SK-N-SH treated with all-trans-retinoic acid at 6 μM for 48 hours (cell line): ENCODE data around the gene TNRC6B.

ENCODE experiments used
- CREB5 ChIP-seq: fragments of 250-450 bp; sonication (Bioruptor Pico); IDR thresholded peaks from 2 replicates; pipeline ENCODE4 v1.5.1; 2020; ENCODE audit warnings: low read depth, mild to moderate bottlenecking, moderate library complexity
- GLIS3 ChIP-seq: fragments of 250-450 bp; sonication (Bioruptor Pico); IDR thresholded peaks from 2 replicates; pipeline ENCODE4 v1.5.0; 2020; ENCODE audit warnings: mild to moderate bottlenecking, moderate library complexity
- OSR1 ChIP-seq: fragments of 250-450 bp; sonication (Bioruptor Pico); IDR thresholded peaks from 2 replicates; pipeline ENCODE4 v1.8.0; 2022; ENCODE audit warnings: moderate library complexity, mild to moderate bottlenecking, inconsistent platforms
- RARB ChIP-seq: fragments of 250-450 bp; sonication (Bioruptor Pico); IDR thresholded peaks from 2 replicates; pipeline ENCODE4 v1.8.0; 2021; ENCODE audit warnings: mild to moderate bottlenecking, moderate library complexity
- ZFP30 ChIP-seq: fragments of 450-650 bp; formaldehyde crosslinking; IDR thresholded peaks from 2 replicates; pipeline ENCODE4 v1.5.0; 2022; ENCODE audit warnings: mild to moderate bottlenecking, moderate library complexity
- ZNF565 ChIP-seq: fragments of 450-650 bp; formaldehyde crosslinking; conservative IDR thresholded peaks from 2 replicates; pipeline ENCODE4 v1.5.0; 2020; ENCODE audit warnings: low read depth, mild to moderate bottlenecking, moderate library complexity

- TF ChIP-seq GLIS3 (no peak), ZFP30 (CRISPR knock-in tag) (no peak), RARB (CRISPR knock-in tag) (no peak), OSR1 (CRISPR knock-in tag) (no peak), CREB5 (no peak), ZNF565 (CRISPR knock-in tag) (no peak)
These were observed 188.3 kb downstream of the TNRC6B start for GRCh38 chr22:40366068-40366467.
